ENCODE results near the gene LSMEM2. TPM values are rescaled to one million over a fixed set of nuclear protein-coding genes. Genes with fewer than 3 reads are reported as not detected.

LSMEM2 gene
- total and polyA plus RNA-seq, 2 of the 8 experiments (the other 6 are each of a cell fraction or from before 2014, with no cell fraction given) = 0.58 to 0.68 TPM

DNA sequence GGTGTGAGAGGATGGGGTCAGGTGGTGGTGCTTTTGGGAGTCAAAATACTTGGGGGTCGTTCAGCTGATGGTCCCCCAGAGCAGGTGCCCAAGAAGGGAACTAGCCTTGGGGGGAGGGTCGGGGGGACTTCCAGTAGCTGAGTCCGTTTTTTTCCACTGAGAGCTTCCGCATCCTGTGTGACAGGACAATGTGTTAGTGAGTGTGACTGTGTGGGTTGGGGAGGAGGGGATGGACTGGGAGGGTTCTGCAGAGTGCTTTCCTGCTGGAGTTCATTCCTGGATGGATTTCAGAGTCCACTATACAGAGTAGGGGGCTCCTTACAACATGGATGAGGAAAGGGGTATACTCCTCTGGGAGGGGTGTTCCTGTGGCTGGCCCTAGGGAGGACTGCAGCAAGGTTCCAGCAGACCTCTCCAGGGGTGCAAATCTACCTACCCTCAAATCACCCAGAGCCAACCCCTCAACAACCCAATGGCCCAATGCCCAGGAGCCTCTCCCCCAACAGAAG, 44.3 kb downstream of the LSMEM2 start:
- H2BK5ac ChIP-seq (ENCODE audit: low read depth, low read length) = peak overlapping the region; percentile 99; the same call in 1 of the 2 replicates
- H3K4ac ChIP-seq (replicated peaks; ENCODE audit: insufficient read length, low read depth, low read length) = no peak overlapping the region
- peak overlapping the region; percentile 97 for H3K4me2 ChIP-seq (ENCODE audit: insufficient read depth in 1 of 2, low read depth in 2 of 2, low read length in 2 of 2)
- peak overlapping the region; percentile 91 for H4K91ac ChIP-seq (replicated peaks; ENCODE audit: insufficient read length, low read length)
- peaks cover 0 to 40% (median 21%) of the 10 kb centered on the region in 4 experiments; a peak in 6 of 7 replicates for H3K4me1 ChIP-seq (replicated peaks in 1 of 4; ENCODE audit: control insufficient read depth in 3 of 4, insufficient read depth in 4 of 4, low read length in 3 of 4)
- H3K79me2 ChIP-seq (ENCODE audit: control insufficient read depth in 1 of 2, insufficient read depth in 2 of 2, low read length in 2 of 2) = peaks cover 0 to 36% of the 10 kb centered on the region in 2 experiments; a peak in 3 of 4 replicates
- no peak overlapping the region for H3K27ac ChIP-seq (ENCODE audit: low read depth, low read length)
- no peak overlapping the region for H3K23ac ChIP-seq (ENCODE audit: insufficient read length)
- H3K9me3 ChIP-seq (ENCODE audit: insufficient read depth in 2 of 2, low read depth in 1 of 2, low read length in 1 of 2) = no peaks in the 10 kb centered on the region
- no peak overlapping the region for H2AFZ ChIP-seq (ENCODE audit: low read length)
- peaks cover 8 to 22% of the 10 kb centered on the region in 2 experiments for H4K20me1 ChIP-seq (replicated peaks in 1 of 2; ENCODE audit: control insufficient read depth in 1 of 2, insufficient read depth in 2 of 2, low read length in 2 of 2)
- H3K18ac ChIP-seq (ENCODE audit: extremely low read depth, low read length) = peak overlapping the region; percentile 97
- H2BK12ac ChIP-seq (ENCODE audit: low read depth, low read length) = peak overlapping the region; percentile 92; the same call in 1 of the 2 replicates
- peaks cover 18 to 27% (median 23%) of the 10 kb centered on the region in 4 experiments for H3K36me3 ChIP-seq (ENCODE audit: control insufficient read depth in 2 of 4, insufficient read depth in 4 of 4, low read length in 3 of 4)
- WGBS, 2 experiments (ENCODE audit: extremely low coverage in 1 of 2, insufficient coverage in 1 of 2, insufficient read length in 1 of 2, insufficient replicate concordance in 2 of 2, low coverage in 1 of 2, low lambda C conversion rate in 2 of 2, missing lambda C conversion rate in 1 of 2) = 74% methylated on average over 4 of the region's 4 CpGs; no CpG with 5 or more reads in 1 of the 2 experiments
- H2BK120ac ChIP-seq (replicated peaks; ENCODE audit: low read depth, low read length) = no peak overlapping the region
- FAIRE-seq (no peak), DNase-seq (ENCODE audit: low read depth in 1 of 2, low spot score in 2 of 2) (no peak)
- ChIA-PET POLR2A (ENCODE audit: partially characterized antibody) (interaction anchor here (0.7 to 12.6 kb wide), 9 partner anchors 13 to 64 kb away, joined by 3 to 149 read pairs (median 9); partner anchors contain the start of genes HYAL1, HYAL3, IFRD2 and LSMEM2), CTCF (ENCODE audit: partially characterized antibody) (interaction anchor here (0.8 to 7.5 kb wide), 21 partner anchors 8 to 131 kb away, joined by 3 to 75 read pairs (median 8); partner anchors contain the start of genes GNAT1, HYAL1, IFRD2 and LSMEM2)
- H3K14ac ChIP-seq (ENCODE audit: insufficient read length) = no peak overlapping the region
- 0 out of 2 replicates have a peak overlapping the region, but pooled peaks have one; percentile 72 for H2BK20ac ChIP-seq (ENCODE audit: low read length)
- peak overlapping the region; percentile 88; the same call in 1 of the 2 replicates for H2BK15ac ChIP-seq (ENCODE audit: low read length)
- H3K9ac ChIP-seq (replicated peaks in 1 of 4; ENCODE audit: extremely low read depth in 1 of 4, low read depth in 3 of 4, low read length in 3 of 4) = no peak overlapping the region; a peak in 1 of 7 replicates
- no peaks in the 10 kb centered on the region for H3K27me3 ChIP-seq (replicated peaks in 1 of 4; ENCODE audit: control insufficient read depth in 3 of 4, extremely low read depth in 1 of 4, insufficient read depth in 3 of 4, low read length in 3 of 4)
- peaks cover 24% of the 10 kb centered on the region for H3K23me2 ChIP-seq (ENCODE audit: low read depth, low read length)
- H3K79me1 ChIP-seq (ENCODE audit: low read depth, low read length) = peaks cover 20% of the 10 kb centered on the region
- peak overlapping the region in 3 of 4 experiments; percentile 89 to 96 (median 95); a peak in 5 of 8 replicates for H3K4me3 ChIP-seq (ENCODE audit: extremely low read depth in 1 of 4, insufficient read depth in 2 of 4, low read depth in 3 of 4, low read length in 4 of 4)
- H4K8ac ChIP-seq (ENCODE audit: extremely low read depth, insufficient read depth, low read length) = no peak overlapping the region
- H2AK5ac ChIP-seq (ENCODE audit: low read depth, low read length) = no peak overlapping the region
- no peak overlapping the region for H4K5ac ChIP-seq (ENCODE audit: insufficient read length, low read depth, low read length)
- no peak overlapping the region for H3K56ac ChIP-seq (replicated peaks; ENCODE audit: insufficient read length, low read depth, low read length)
- TF ChIP-seq HDAC2 (IDR thresholded peaks at IDR 0.05; ENCODE audit: borderline replicate concordance in 1 of 2, low read depth in 2 of 2, low read length in 2 of 2) (no peak), PHF8 (conservative IDR thresholded peaks at IDR 0.05; ENCODE audit: low read depth, low read length) (no peak), RAD21 (IDR thresholded peaks at IDR 0.05 in 1 of 2, conservative IDR thresholded peaks at IDR 0.05 in 1 of 2; ENCODE audit: low read depth in 2 of 2, low read length in 2 of 2) (no peak), YY1 (IDR thresholded peaks at IDR 0.05; ENCODE audit: low read depth, low read length) (no peak)
